Measurements from ENCODE around the gene PILRA. TPM values are rescaled to one million over a fixed set of nuclear protein-coding genes. Genes with fewer than 3 reads are reported as not detected.

PILRA gene
- total and polyA plus RNA-seq, 2 experiments from 2014 or later: 0.38 to 5.3 TPM

DNA sequence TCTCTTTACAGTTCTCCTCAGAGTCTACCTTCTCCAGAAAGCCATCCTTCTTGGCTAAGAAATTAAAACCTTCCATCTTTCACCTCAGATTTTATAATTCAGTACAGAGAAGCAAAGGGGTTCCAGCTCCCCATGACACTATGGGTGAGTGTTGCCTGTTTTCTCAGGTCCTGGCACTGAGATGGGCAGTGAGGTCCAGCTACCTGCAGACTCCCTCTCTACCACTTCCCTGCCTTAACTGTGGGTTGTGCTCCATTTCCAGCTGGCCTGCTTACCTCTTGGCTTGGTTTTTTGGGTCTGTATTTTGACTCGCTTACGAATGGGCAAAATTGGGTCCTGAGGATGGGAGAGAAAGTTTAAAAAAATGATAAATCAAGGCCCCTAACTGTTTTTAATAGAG lies 29.0 kb downstream of the PILRA start:
- no peak overlapping the region for H3K27ac Mint-ChIP-seq
- Histone ChIP-seq H4K20me1 (replicated peaks; ENCODE audit: insufficient read depth) (no peaks in the 10 kb centered on the region; the same call in 1 of the 2 replicates), H3K27ac (ENCODE audit: low read depth) (no peak overlapping the region), H3K27me3 (ENCODE audit: insufficient read depth) (0 out of 2 replicates have a peak, but pooled peaks cover 8% of the 10 kb centered on the region), H3K4me1 (ENCODE audit: insufficient read depth) (peaks cover 10% of the 10 kb centered on the region), H3K9me2 (ENCODE audit: insufficient read depth) (no peaks in the 10 kb centered on the region), H3F3A (replicated peaks; ENCODE audit: low read depth) (no peaks in the 10 kb centered on the region), H3K79me2 (replicated peaks; ENCODE audit: insufficient read depth) (no peaks in the 10 kb centered on the region), H3K36me3 (ENCODE audit: insufficient read depth) (no peaks in the 10 kb centered on the region), H3K4me2 (no peak overlapping the region), H2AFZ (no peak overlapping the region), H3K4me3 (no peak overlapping the region)
- TF ChIP-seq STAT1 (IDR thresholded peaks at IDR 0.05; ENCODE audit: unreplicated experiment) (no peak), JUNB (IDR thresholded peaks at IDR 0.05; ENCODE audit: unreplicated experiment) (no peak)
- TF ChIP-seq, protein P1, sequence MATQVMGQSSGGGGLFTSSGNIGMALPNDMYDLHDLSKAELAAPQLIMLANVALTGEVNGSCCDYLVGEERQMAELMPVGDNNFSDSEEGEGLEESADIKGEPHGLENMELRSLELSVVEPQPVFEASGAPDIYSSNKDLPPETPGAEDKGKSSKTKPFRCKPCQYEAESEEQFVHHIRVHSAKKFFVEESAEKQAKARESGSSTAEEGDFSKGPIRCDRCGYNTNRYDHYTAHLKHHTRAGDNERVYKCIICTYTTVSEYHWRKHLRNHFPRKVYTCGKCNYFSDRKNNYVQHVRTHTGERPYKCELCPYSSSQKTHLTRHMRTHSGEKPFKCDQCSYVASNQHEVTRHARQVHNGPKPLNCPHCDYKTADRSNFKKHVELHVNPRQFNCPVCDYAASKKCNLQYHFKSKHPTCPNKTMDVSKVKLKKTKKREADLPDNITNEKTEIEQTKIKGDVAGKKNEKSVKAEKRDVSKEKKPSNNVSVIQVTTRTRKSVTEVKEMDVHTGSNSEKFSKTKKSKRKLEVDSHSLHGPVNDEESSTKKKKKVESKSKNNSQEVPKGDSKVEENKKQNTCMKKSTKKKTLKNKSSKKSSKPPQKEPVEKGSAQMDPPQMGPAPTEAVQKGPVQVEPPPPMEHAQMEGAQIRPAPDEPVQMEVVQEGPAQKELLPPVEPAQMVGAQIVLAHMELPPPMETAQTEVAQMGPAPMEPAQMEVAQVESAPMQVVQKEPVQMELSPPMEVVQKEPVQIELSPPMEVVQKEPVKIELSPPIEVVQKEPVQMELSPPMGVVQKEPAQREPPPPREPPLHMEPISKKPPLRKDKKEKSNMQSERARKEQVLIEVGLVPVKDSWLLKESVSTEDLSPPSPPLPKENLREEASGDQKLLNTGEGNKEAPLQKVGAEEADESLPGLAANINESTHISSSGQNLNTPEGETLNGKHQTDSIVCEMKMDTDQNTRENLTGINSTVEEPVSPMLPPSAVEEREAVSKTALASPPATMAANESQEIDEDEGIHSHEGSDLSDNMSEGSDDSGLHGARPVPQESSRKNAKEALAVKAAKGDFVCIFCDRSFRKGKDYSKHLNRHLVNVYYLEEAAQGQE (IDR thresholded peaks at IDR 0.05; ENCODE audit: unreplicated experiment): no peak
- TF ChIP-seq, protein P2, sequence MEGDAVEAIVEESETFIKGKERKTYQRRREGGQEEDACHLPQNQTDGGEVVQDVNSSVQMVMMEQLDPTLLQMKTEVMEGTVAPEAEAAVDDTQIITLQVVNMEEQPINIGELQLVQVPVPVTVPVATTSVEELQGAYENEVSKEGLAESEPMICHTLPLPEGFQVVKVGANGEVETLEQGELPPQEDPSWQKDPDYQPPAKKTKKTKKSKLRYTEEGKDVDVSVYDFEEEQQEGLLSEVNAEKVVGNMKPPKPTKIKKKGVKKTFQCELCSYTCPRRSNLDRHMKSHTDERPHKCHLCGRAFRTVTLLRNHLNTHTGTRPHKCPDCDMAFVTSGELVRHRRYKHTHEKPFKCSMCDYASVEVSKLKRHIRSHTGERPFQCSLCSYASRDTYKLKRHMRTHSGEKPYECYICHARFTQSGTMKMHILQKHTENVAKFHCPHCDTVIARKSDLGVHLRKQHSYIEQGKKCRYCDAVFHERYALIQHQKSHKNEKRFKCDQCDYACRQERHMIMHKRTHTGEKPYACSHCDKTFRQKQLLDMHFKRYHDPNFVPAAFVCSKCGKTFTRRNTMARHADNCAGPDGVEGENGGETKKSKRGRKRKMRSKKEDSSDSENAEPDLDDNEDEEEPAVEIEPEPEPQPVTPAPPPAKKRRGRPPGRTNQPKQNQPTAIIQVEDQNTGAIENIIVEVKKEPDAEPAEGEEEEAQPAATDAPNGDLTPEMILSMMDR (conservative IDR thresholded peaks at IDR 0.05; ENCODE audit: low read depth in 2 of 2): no peak
- no peaks in the 10 kb centered on the region for H3K9me3 Mint-ChIP-seq
- no peak overlapping the region for H3K4me3 Mint-ChIP-seq
- H3K27me3 Mint-ChIP-seq (ENCODE audit: insufficient read depth, low read depth, poor library complexity): peaks cover 6% of the 10 kb centered on the region
- ATAC-seq (no peak), DNase-seq (ENCODE audit: low spot score) (no peak)
- no peaks in the 10 kb centered on the region for H3K36me3 Mint-ChIP-seq (ENCODE audit: low read depth)
- peaks cover 18% of the 10 kb centered on the region for H3K4me1 Mint-ChIP-seq

DNA sequence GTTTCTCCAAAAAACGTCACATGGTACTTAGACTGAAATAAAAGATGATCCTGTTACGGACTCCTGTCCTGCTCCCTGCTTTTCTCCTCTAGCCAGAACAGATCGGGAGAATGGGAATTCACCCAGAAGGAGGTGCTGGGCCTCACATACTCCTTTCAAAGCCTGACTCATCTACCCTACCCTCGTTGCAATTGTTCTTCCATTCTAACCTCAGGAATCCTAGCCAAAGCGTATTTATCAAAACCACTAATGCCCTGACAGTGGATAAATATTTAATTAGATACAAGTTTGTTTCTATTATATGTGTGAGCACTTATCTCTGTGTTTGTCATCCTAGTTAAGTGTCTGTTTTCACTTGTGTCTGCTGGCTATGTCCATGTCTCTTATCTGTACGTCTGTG lies 33.5 kb downstream of the PILRA start:
- no peaks in the 10 kb centered on the region for H4K20me1 ChIP-seq (replicated peaks; ENCODE audit: insufficient read depth)
- H3F3A ChIP-seq (replicated peaks; ENCODE audit: low read depth): no peaks in the 10 kb centered on the region
- Mint-ChIP-seq H3K36me3 (ENCODE audit: low read depth) (no peaks in the 10 kb centered on the region), H3K27me3 (ENCODE audit: insufficient read depth, low read depth, poor library complexity) (no peaks in the 10 kb centered on the region), H3K9me3 (no peaks in the 10 kb centered on the region), H3K27ac (no peak overlapping the region), H3K4me3 (no peak overlapping the region), H3K4me1 (peaks cover 3% of the 10 kb centered on the region; the same call in 1 of the 3 replicates)
- no peaks in the 10 kb centered on the region for H3K36me3 ChIP-seq (ENCODE audit: insufficient read depth)
- H2AFZ ChIP-seq: no peak overlapping the region
- H3K27me3 ChIP-seq (ENCODE audit: insufficient read depth): no peaks in the 10 kb centered on the region
- no peak for DNase-seq (ENCODE audit: low spot score)
- no peaks in the 10 kb centered on the region for H3K79me2 ChIP-seq (replicated peaks; ENCODE audit: insufficient read depth)
- no peaks in the 10 kb centered on the region for H3K9me2 ChIP-seq (ENCODE audit: insufficient read depth)
- H3K4me1 ChIP-seq (ENCODE audit: insufficient read depth): no peaks in the 10 kb centered on the region
- no peak overlapping the region for H3K4me2 ChIP-seq
- no peak overlapping the region for H3K27ac ChIP-seq (ENCODE audit: low read depth)
- no peak overlapping the region for H3K4me3 ChIP-seq
- no peak for ATAC-seq
- TF ChIP-seq, protein P3, sequence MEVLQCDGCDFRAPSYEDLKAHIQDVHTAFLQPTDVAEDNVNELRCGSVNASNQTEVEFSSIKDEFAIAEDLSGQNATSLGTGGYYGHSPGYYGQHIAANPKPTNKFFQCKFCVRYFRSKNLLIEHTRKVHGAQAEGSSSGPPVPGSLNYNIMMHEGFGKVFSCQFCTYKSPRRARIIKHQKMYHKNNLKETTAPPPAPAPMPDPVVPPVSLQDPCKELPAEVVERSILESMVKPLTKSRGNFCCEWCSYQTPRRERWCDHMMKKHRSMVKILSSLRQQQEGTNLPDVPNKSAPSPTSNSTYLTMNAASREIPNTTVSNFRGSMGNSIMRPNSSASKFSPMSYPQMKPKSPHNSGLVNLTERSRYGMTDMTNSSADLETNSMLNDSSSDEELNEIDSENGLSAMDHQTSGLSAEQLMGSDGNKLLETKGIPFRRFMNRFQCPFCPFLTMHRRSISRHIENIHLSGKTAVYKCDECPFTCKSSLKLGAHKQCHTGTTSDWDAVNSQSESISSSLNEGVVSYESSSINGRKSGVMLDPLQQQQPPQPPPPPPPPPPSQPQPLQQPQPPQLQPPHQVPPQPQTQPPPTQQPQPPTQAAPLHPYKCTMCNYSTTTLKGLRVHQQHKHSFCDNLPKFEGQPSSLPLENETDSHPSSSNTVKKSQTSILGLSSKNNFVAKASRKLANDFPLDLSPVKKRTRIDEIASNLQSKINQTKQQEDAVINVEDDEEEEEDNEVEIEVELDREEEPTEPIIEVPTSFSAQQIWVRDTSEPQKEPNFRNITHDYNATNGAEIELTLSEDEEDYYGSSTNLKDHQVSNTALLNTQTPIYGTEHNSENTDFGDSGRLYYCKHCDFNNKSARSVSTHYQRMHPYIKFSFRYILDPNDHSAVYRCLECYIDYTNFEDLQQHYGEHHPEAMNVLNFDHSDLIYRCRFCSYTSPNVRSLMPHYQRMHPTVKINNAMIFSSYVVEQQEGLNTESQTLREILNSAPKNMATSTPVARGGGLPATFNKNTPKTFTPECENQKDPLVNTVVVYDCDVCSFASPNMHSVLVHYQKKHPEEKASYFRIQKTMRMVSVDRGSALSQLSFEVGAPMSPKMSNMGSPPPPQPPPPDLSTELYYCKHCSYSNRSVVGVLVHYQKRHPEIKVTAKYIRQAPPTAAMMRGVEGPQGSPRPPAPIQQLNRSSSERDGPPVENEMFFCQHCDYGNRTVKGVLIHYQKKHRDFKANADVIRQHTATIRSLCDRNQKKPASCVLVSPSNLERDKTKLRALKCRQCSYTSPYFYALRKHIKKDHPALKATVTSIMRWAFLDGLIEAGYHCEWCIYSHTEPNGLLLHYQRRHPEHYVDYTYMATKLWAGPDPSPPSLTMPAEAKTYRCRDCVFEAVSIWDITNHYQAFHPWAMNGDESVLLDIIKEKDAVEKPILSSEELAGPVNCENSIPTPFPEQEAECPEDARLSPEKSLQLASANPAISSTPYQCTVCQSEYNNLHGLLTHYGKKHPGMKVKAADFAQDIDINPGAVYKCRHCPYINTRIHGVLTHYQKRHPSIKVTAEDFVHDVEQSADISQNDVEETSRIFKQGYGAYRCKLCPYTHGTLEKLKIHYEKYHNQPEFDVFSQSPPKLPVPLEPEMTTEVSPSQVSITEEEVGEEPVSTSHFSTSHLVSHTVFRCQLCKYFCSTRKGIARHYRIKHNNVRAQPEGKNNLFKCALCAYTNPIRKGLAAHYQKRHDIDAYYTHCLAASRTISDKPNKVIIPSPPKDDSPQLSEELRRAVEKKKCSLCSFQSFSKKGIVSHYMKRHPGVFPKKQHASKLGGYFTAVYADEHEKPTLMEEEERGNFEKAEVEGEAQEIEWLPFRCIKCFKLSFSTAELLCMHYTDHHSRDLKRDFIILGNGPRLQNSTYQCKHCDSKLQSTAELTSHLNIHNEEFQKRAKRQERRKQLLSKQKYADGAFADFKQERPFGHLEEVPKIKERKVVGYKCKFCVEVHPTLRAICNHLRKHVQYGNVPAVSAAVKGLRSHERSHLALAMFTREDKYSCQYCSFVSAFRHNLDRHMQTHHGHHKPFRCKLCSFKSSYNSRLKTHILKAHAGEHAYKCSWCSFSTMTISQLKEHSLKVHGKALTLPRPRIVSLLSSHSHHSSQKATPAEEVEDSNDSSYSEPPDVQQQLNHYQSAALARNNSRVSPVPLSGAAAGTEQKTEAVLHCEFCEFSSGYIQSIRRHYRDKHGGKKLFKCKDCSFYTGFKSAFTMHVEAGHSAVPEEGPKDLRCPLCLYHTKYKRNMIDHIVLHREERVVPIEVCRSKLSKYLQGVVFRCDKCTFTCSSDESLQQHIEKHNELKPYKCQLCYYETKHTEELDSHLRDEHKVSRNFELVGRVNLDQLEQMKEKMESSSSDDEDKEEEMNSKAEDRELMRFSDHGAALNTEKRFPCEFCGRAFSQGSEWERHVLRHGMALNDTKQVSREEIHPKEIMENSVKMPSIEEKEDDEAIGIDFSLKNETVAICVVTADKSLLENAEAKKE (CRISPR knock-in tag; IDR thresholded peaks at IDR 0.05): no peak
- TF ChIP-seq, protein P4, sequence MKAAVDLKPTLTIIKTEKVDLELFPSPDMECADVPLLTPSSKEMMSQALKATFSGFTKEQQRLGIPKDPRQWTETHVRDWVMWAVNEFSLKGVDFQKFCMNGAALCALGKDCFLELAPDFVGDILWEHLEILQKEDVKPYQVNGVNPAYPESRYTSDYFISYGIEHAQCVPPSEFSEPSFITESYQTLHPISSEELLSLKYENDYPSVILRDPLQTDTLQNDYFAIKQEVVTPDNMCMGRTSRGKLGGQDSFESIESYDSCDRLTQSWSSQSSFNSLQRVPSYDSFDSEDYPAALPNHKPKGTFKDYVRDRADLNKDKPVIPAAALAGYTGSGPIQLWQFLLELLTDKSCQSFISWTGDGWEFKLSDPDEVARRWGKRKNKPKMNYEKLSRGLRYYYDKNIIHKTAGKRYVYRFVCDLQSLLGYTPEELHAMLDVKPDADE (IDR thresholded peaks at IDR 0.05): no peak
